ENCODE measurements around the gene WDR59. TPM values are rescaled to one million over a fixed set of nuclear protein-coding genes. Genes with fewer than 3 reads are reported as not detected.

WDR59 gene
- total and polyA plus RNA-seq, 2 of the 4 experiments (the other 2 are of a cell fraction), result 29.4 to 44.6 TPM

DNA sequence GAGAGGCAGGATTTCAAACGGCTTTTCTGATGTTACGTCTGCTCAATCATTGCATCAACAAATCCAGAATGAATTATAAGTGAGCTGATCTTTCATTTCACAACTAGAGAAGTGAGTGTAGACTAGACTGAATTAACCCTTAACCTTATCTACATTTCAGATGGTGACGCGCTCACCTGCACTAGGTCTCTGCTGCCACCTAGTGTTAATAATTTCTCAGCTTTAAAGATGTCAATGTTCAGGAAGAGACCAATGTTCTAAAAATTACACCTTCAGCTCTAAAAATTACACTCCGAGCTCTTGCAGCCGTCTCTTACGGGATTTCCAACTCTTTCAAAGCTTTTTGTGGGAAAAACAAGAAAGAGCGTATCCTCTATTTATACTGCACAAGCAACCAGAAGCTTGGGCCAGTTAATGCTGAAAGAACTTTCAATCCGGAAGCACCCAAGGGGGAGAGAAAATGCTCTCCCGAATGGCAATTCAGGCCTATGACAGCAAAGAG, 122.1 kb downstream of the WDR59 start:
- no CpG with 5 or more reads among the region's 10 CpGs for WGBS, 2 experiments (ENCODE audit: extremely low coverage in 2 of 2, insufficient read length in 1 of 2)
- no peak overlapping the region for H3K4me2 ChIP-seq (ENCODE audit: low read depth, low read length)
- DNase-seq (peak; percentile 47), ATAC-seq (ENCODE audit: low read depth) (peak; percentile 86)
- H3K9me3 ChIP-seq (ENCODE audit: control insufficient read depth, insufficient read depth, low read length), result no peaks in the 10 kb centered on the region
- no peaks in the 10 kb centered on the region for H3K79me1 ChIP-seq (ENCODE audit: low read depth in 1 of 2, low read length in 2 of 2)
- no peak overlapping the region for H4K91ac ChIP-seq (ENCODE audit: insufficient read depth, low read depth, low read length)
- no peak overlapping the region for H2BK15ac ChIP-seq (ENCODE audit: low read depth, low read length)
- H3K27ac ChIP-seq (ENCODE audit: insufficient read depth, low read length), result no peak overlapping the region
- no peak overlapping the region for H3K56ac ChIP-seq (ENCODE audit: extremely low read depth, insufficient read depth, low read length)
- H3K14ac ChIP-seq (replicated peaks; ENCODE audit: low read depth, low read length), result no peak overlapping the region
- no peaks in the 10 kb centered on the region for H3K36me3 ChIP-seq (ENCODE audit: control insufficient read depth, insufficient read depth, low read length)
- no peak overlapping the region for H3K23ac ChIP-seq (ENCODE audit: low read depth, low read length)
- 0 out of 2 replicates have a peak, but pooled peaks cover 2% of the 10 kb centered on the region for H3K27me3 ChIP-seq (ENCODE audit: control insufficient read depth, insufficient read depth, low read length)
- no peak overlapping the region for H3K4ac ChIP-seq (ENCODE audit: low read depth, low read length)
- BruUV-seq (replicated peaks), result no TSS peak
- H3K9me1 ChIP-seq (ENCODE audit: insufficient read depth, low read length), result no peaks in the 10 kb centered on the region
- in situ Hi-C loops (cut with MboI; ENCODE audit: low sequenced_read_pairs), result no loop called here
- H3K4me1 ChIP-seq (ENCODE audit: control insufficient read depth, insufficient read depth, low read length), result no peaks in the 10 kb centered on the region
- peak; percentile 88 for TF ChIP-seq SMC3 (IDR thresholded peaks at IDR 0.05; ENCODE audit: low read depth, low read length)
- peak; percentile 89 for TF ChIP-seq CTCF (conservative IDR thresholded peaks at IDR 0.05; ENCODE audit: low read depth, low read length)
- no peak for TF ChIP-seq FOS (IDR thresholded peaks at IDR 0.05; ENCODE audit: low read depth, low read length)
- peak; percentile 90 for TF ChIP-seq RAD21 (IDR thresholded peaks at IDR 0.05; ENCODE audit: low read length)
- H2AK9ac ChIP-seq (replicated peaks; ENCODE audit: low read depth, low read length, poor library complexity), result no peak overlapping the region
- no peak overlapping the region for H4K8ac ChIP-seq (ENCODE audit: low read depth in 2 of 2, low read length in 2 of 2)
- intact Hi-C loops (cut with micrococcal nuclease), result loop anchor here (1.0 kb wide), 2 partner anchors 49 to 153 kb away; no protein-coding TSS in a partner anchor
- H4K20me1 ChIP-seq (ENCODE audit: insufficient read depth, low read length), result no peaks in the 10 kb centered on the region
- no peak overlapping the region for H2BK120ac ChIP-seq (ENCODE audit: low read depth, low read length)
- H3K9ac ChIP-seq (ENCODE audit: low read depth, low read length), result no peak overlapping the region
- no peak overlapping the region for H3K4me3 ChIP-seq (ENCODE audit: insufficient read depth, low read depth, low read length)
- no peak overlapping the region for H2AK5ac ChIP-seq (ENCODE audit: low read depth, low read length)
- ChIA-PET POLR2A (ENCODE audit: unreplicated experiment) (no interaction called here), CTCF (interaction anchor here (0.5 to 2.3 kb wide), 32 partner anchors 9 to 394 kb away, joined by 3 to 36 read pairs (median 3); partner anchors contain the start of genes FA2H and MLKL)
- no peak overlapping the region for H4K5ac ChIP-seq (ENCODE audit: low read depth, low read length)
- no peak overlapping the region for H2AFZ ChIP-seq (replicated peaks; ENCODE audit: low read length, poor library complexity)
- H2BK20ac ChIP-seq (ENCODE audit: low read depth, low read length), result no peak overlapping the region
- H3K18ac ChIP-seq (ENCODE audit: low read depth, low read length), result no peak overlapping the region
- H2BK5ac ChIP-seq (ENCODE audit: low read depth, low read length, poor library complexity, severe bottlenecking), result no peak overlapping the region
- dilution Hi-C loops (cut with HindIII; ENCODE audit: low sequenced_read_pairs, unreplicated experiment), result no loop called here

Measured in IMR-90 (cell line).